BJ (cell line): ENCODE data around the gene NAA25. TPM values are rescaled to one million over a fixed set of nuclear protein-coding genes. Genes with fewer than 3 reads are reported as not detected.

Experiments
- CTCF ChIA-PET: fragments of 350-600 bp; formaldehyde crosslinking; extraction: SDS; loops from one replicate; lab custom pipeline; 2021; ENCODE audit warnings: antibody characterized with exemption, inconsistent platforms; lab: Yijun Ruan, JAX
- POLR2A ChIA-PET: fragments of 300-600 bp; sonication (Branson Sonifier 250); formaldehyde crosslinking; extraction: SDS; loops from one replicate; lab custom pipeline; 2021; ENCODE audit warnings: antibody characterized with exemption; lab: Charles Lee
- DNase-seq: peaks from one replicate; pipeline ENCODE4 v3.0.0-alpha.2; 2011; ENCODE audit warnings: low read depth
- H3K27me3 ChIP-seq: 2 replicates; pipeline ENCODE4 v1.6.0; 2011; ENCODE audit warnings: low read length; ENCODE audit not compliant: control insufficient read depth, insufficient read depth
- H3K36me3 ChIP-seq: 2 replicates; pipeline ENCODE4 v1.5.1; 2011; ENCODE audit warnings: low read length; ENCODE audit not compliant: control insufficient read depth, insufficient read depth
- H3K4me3 ChIP-seq: 2 replicates; pipeline ENCODE4 v1.5.1; 2011; ENCODE audit warnings: low read depth, mild to moderate bottlenecking, control low read depth, low read length
- CTCF ChIP-seq: IDR thresholded peaks from 2 replicates; pipeline ENCODE4 v1.5.1; 2011; ENCODE audit warnings: low read depth, mild to moderate bottlenecking, control low read depth, inconsistent platforms, low read length, moderate library complexity; ENCODE audit not compliant: insufficient read depth
- polyA plus RNA-seq: library from polyadenylated mRNA; depleted of rRNA; stranded (reverse); fragments of >200 nt; gene quantifications from 2 replicates; pipeline ENCODE4 v1.2.3, GENCODE V29; 2011

NAA25 gene
- polyA plus RNA-seq, 1 experiment: 7.2 TPM

DNA sequence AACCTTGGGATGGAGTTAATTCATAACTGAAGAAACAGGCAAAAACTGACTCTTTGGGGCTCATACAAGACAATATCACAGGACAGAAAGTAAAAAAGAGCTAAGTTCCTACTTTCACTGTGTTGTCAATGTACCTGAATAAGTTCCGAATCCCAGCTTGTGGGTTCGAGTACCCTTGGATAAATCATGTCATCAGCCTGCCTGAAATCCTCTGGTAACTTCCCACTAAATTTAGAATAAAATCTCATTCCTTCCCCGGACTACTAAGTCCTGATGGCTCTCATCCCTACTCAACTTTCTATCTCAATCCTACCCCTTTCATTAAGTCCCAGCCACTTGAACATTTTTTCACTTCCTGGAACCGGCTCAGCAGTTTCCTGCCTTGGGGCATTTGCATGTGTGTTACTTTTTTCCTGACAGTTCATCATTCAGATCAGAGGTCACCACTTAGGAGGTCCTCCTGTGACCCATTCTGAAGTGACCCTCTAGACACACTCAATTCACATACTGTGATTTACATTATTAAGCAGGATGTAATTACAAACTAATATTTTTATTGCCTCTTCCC is 82.7 kb downstream of the NAA25 start:
- Histone ChIP-seq H3K36me3 (peaks cover 11% of the 10 kb centered on the region), H3K4me3 (no peak overlapping the region), H3K27me3 (no peaks in the 10 kb centered on the region)
- no peak for TF ChIP-seq CTCF
- POLR2A ChIA-PET: no interaction called here
- no peak for DNase-seq
- CTCF ChIA-PET: no interaction called here

DNA sequence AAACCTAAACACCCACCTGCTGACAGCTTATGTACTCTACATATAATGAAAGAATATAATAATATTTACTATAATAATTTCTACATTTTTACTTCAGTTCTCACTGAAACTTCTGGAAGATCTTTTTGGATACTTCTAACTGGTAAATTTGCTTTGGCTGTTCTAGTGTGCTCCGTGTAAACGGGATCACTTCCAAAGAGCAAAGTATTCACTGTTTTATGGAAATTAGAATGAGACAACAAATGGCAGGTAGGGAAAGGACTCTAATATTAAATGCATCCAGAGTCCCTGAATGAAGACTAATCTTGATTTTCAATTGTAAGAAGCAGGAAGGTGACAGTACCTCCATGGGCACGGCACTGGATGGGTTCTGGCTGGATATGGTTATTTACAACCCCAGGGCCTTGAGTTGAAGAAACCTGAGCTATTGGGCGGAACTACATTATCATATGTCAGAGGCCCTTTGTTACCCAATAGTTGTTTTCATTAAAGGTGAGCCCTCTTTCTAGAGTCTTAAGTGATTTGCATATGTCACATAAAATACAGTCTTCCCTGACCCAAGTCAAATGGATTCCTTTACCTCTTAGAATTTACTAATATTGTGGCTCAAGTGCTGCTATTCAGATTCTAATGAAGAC is 84.7 kb downstream of the NAA25 start:
- ChIA-PET CTCF (interaction anchor here (0.6 to 0.8 kb wide), 2 partner anchors 83 to 1593 kb away, joined by 3 read pairs; no protein-coding TSS in a partner anchor), POLR2A (no interaction called here)
- no peak for TF ChIP-seq CTCF
- peaks cover 12% of the 10 kb centered on the region for H3K36me3 ChIP-seq
- H3K27me3 ChIP-seq: no peaks in the 10 kb centered on the region
- DNase-seq: no peak
- H3K4me3 ChIP-seq: no peak overlapping the region

- peaks cover 11% of the 10 kb centered on the region for H3K36me3 ChIP-seq
- ChIA-PET CTCF (interaction anchor here (0.6 to 1.2 kb wide), 4 partner anchors 8 to 226 kb away, joined by 3 to 5 read pairs (median 4); no protein-coding TSS in a partner anchor), POLR2A (no interaction called here)
- H3K4me3 ChIP-seq: no peak overlapping the region
- no peak for TF ChIP-seq CTCF
- no peak for DNase-seq
- no peaks in the 10 kb centered on the region for H3K27me3 ChIP-seq
These were observed 86.2 kb downstream of the NAA25 start for GRCh38 chr12:112022241-112023016.

DNA sequence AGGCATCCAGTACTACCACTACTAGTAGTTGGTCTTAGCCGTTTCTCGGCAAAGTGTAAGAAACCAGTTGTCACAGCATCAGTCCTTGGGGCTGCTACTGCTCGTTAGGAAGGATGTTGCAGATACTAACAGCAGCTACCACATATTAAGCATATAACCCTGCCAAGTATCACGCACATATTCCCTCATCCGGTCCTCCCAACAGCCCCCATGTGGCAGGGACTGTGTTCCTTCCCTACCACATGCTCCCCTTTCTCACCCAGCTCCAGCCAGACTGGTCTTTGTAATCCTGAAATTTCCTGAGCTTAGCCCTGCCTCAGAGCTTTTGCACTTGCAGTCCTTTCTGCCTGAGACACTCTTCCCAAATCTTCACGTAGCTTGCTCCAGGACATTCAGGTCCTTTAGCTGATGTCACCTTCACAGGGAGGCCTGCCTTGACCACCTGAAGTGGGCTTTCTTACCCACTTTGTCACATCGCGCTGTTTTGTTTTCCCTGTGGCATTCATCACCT is 87.6 kb downstream of the NAA25 start:
- no peaks in the 10 kb centered on the region for H3K27me3 ChIP-seq
- CTCF ChIA-PET: interaction anchor here (1.0 to 1.2 kb wide), 2 partner anchors 14 to 19 kb away, joined by 4 to 5 read pairs; no protein-coding TSS in a partner anchor
- TF ChIP-seq CTCF: no peak
- peaks cover 11% of the 10 kb centered on the region for H3K36me3 ChIP-seq
- POLR2A ChIA-PET: interaction anchor here (0.6 kb wide), 1 partner anchor 72 kb away, joined by 3 read pairs; no protein-coding TSS in a partner anchor
- no peak for DNase-seq
- no peak overlapping the region for H3K4me3 ChIP-seq
